ENCODE measurements around the gene KRT72. TPM values are rescaled to one million over a fixed set of nuclear protein-coding genes. Genes with fewer than 3 reads are reported as not detected.
A peak's percentile ranks its signal among the peaks of the same experiment; 100 is the strongest.

Gene KRT72
- total RNA-seq, 1 donor from 2014 or later: 0.09 TPM

GRCh38 chr12:52585946-52586345 lies 15.3 kb downstream of the KRT72 start:
- peaks cover 2% of the 10 kb centered on the region for H3K27me3 Mint-ChIP-seq
- H3K9me3 Mint-ChIP-seq: no peaks in the 10 kb centered on the region
- intact Hi-C loops (cut with micrococcal nuclease): loop anchor here (10.0 kb wide), 1 partner anchor 431 kb away; no protein-coding TSS in a partner anchor
- peak; percentile 87 for DNase-seq
- no peaks in the 10 kb centered on the region for H3K36me3 Mint-ChIP-seq (ENCODE audit: low read depth)
- H3K4me1 Mint-ChIP-seq: peaks cover 28% of the 10 kb centered on the region
- H3K27ac Mint-ChIP-seq: no peak overlapping the region
- peak overlapping the region; percentile 2 for H3K4me3 Mint-ChIP-seq

GRCh38 chr12:52585066-52585465 lies 16.2 kb downstream of the KRT72 start:
- DNase-seq: no peak

GRCh38 chr12:52584156-52584682 lies 17.0 kb downstream of the KRT72 start:
- H3K9me3 Mint-ChIP-seq: no peaks in the 10 kb centered on the region
- H3K4me3 Mint-ChIP-seq: no peak overlapping the region
- H3K27ac Mint-ChIP-seq: no peak overlapping the region
- DNase-seq: no peak
- peaks cover 5% of the 10 kb centered on the region for H3K27me3 Mint-ChIP-seq
- no peaks in the 10 kb centered on the region for H3K36me3 Mint-ChIP-seq (ENCODE audit: low read depth)
- H3K4me1 Mint-ChIP-seq: peaks cover 28% of the 10 kb centered on the region
- intact Hi-C loops (cut with micrococcal nuclease): loop anchor here (10.0 kb wide), 1 partner anchor 429 kb away; no protein-coding TSS in a partner anchor

More at GRCh38 chr12:52585066-52585465, 16.2 kb downstream of the KRT72 start:
- H3K9me3 Mint-ChIP-seq: no peaks in the 10 kb centered on the region
- H3K27me3 Mint-ChIP-seq: peaks cover 7% of the 10 kb centered on the region
- H3K27ac Mint-ChIP-seq: no peak overlapping the region
- peaks cover 28% of the 10 kb centered on the region for H3K4me1 Mint-ChIP-seq
- no peak overlapping the region for H3K4me3 Mint-ChIP-seq
- no peaks in the 10 kb centered on the region for H3K36me3 Mint-ChIP-seq (ENCODE audit: low read depth)
- intact Hi-C loops (cut with micrococcal nuclease): loop anchor here (10.0 kb wide), 1 partner anchor 430 kb away; no protein-coding TSS in a partner anchor

- intact Hi-C loops (cut with micrococcal nuclease): loop anchor here (1.0 to 10.0 kb wide), 4 partner anchors 287 to 428 kb away; no protein-coding TSS in a partner anchor
- H3K36me3 Mint-ChIP-seq (ENCODE audit: low read depth): no peaks in the 10 kb centered on the region
- DNase-seq: peak; percentile 91
- no peaks in the 10 kb centered on the region for H3K9me3 Mint-ChIP-seq
- H3K4me3 Mint-ChIP-seq: no peak overlapping the region
- no peak overlapping the region for H3K27ac Mint-ChIP-seq
- peaks cover 28% of the 10 kb centered on the region for H3K4me1 Mint-ChIP-seq
- peaks cover 8% of the 10 kb centered on the region for H3K27me3 Mint-ChIP-seq
Observed at GRCh38 chr12:52582971-52583456, 18.2 kb downstream of the KRT72 start.

GRCh38 chr12:52582486-52582885 lies 18.8 kb downstream of the KRT72 start:
- H3K27ac Mint-ChIP-seq: no peak overlapping the region
- no peak overlapping the region for H3K4me3 Mint-ChIP-seq
- H3K9me3 Mint-ChIP-seq: no peaks in the 10 kb centered on the region
- H3K27me3 Mint-ChIP-seq: peaks cover 8% of the 10 kb centered on the region
- intact Hi-C loops (cut with micrococcal nuclease): loop anchor here (10.0 kb wide), 1 partner anchor 428 kb away; no protein-coding TSS in a partner anchor
- H3K4me1 Mint-ChIP-seq: peaks cover 28% of the 10 kb centered on the region
- no peak for DNase-seq
- H3K36me3 Mint-ChIP-seq (ENCODE audit: low read depth): no peaks in the 10 kb centered on the region

GRCh38 chr12:52581481-52581880 lies 19.8 kb downstream of the KRT72 start:
- Mint-ChIP-seq H3K27me3 (peaks cover 8% of the 10 kb centered on the region), H3K4me3 (no peak overlapping the region), H3K27ac (no peak overlapping the region), H3K4me1 (peaks cover 21% of the 10 kb centered on the region), H3K36me3 (ENCODE audit: low read depth) (no peaks in the 10 kb centered on the region), H3K9me3 (no peaks in the 10 kb centered on the region)
- intact Hi-C loops (cut with micrococcal nuclease): loop anchor here (10.0 kb wide), 1 partner anchor 427 kb away; no protein-coding TSS in a partner anchor
- no peak for DNase-seq

GRCh38 chr12:52581066-52581465 lies 20.2 kb downstream of the KRT72 start:
- no peak for DNase-seq
- H3K27ac Mint-ChIP-seq: no peak overlapping the region
- intact Hi-C loops (cut with micrococcal nuclease): loop anchor here (10.0 kb wide), 1 partner anchor 426 kb away; no protein-coding TSS in a partner anchor

GRCh38 chr12:52580496-52580895 lies 20.8 kb downstream of the KRT72 start:
- Mint-ChIP-seq H3K36me3 (ENCODE audit: low read depth) (no peaks in the 10 kb centered on the region), H3K9me3 (no peaks in the 10 kb centered on the region), H3K4me3 (no peak overlapping the region), H3K27me3 (peaks cover 8% of the 10 kb centered on the region), H3K27ac (no peak overlapping the region), H3K4me1 (peaks cover 11% of the 10 kb centered on the region)
- DNase-seq: no peak
- intact Hi-C loops (cut with micrococcal nuclease): loop anchor here (10.0 kb wide), 1 partner anchor 426 kb away; no protein-coding TSS in a partner anchor

More at GRCh38 chr12:52581066-52581465, 20.2 kb downstream of the KRT72 start:
- peaks cover 8% of the 10 kb centered on the region for H3K27me3 Mint-ChIP-seq
- H3K4me1 Mint-ChIP-seq: peaks cover 17% of the 10 kb centered on the region
- no peaks in the 10 kb centered on the region for H3K9me3 Mint-ChIP-seq
- H3K36me3 Mint-ChIP-seq (ENCODE audit: low read depth): no peaks in the 10 kb centered on the region
- no peak overlapping the region for H3K4me3 Mint-ChIP-seq

GRCh38 chr12:52579468-52580465 lies 21.5 kb downstream of the KRT72 start:
- intact Hi-C loops (cut with micrococcal nuclease): loop anchor here (10.0 kb wide), 1 partner anchor 425 kb away; no protein-coding TSS in a partner anchor
- H3K4me3 Mint-ChIP-seq: no peak overlapping the region
- no peaks in the 10 kb centered on the region for H3K36me3 Mint-ChIP-seq (ENCODE audit: low read depth)

GRCh38 chr12:52578469-52578868 lies 22.8 kb downstream of the KRT72 start:
- H3K36me3 Mint-ChIP-seq (ENCODE audit: low read depth): no peaks in the 10 kb centered on the region
- intact Hi-C loops (cut with micrococcal nuclease): no loop called here

More at GRCh38 chr12:52579468-52580465, 21.5 kb downstream of the KRT72 start:
- Mint-ChIP-seq H3K27me3 (peaks cover 8% of the 10 kb centered on the region), H3K4me1 (peaks cover 4% of the 10 kb centered on the region), H3K9me3 (no peaks in the 10 kb centered on the region), H3K27ac (no peak overlapping the region)
- DNase-seq: no peak

GRCh38 chr12:52577316-52577715 lies 23.9 kb downstream of the KRT72 start:
- Mint-ChIP-seq H3K4me1 (no peaks in the 10 kb centered on the region), H3K9me3 (no peaks in the 10 kb centered on the region), H3K27ac (no peak overlapping the region), H3K27me3 (peaks cover 8% of the 10 kb centered on the region), H3K36me3 (ENCODE audit: low read depth) (no peaks in the 10 kb centered on the region), H3K4me3 (no peak overlapping the region)
- no peak for DNase-seq
- intact Hi-C loops (cut with micrococcal nuclease): no loop called here

More at GRCh38 chr12:52578469-52578868, 22.8 kb downstream of the KRT72 start:
- H3K4me1 Mint-ChIP-seq: peaks cover 4% of the 10 kb centered on the region
- H3K4me3 Mint-ChIP-seq: no peak overlapping the region
- no peak overlapping the region for H3K27ac Mint-ChIP-seq
- peaks cover 8% of the 10 kb centered on the region for H3K27me3 Mint-ChIP-seq
- no peak for DNase-seq
- no peaks in the 10 kb centered on the region for H3K9me3 Mint-ChIP-seq

GRCh38 chr12:52575948-52576347 lies 25.3 kb downstream of the KRT72 start:
- peaks cover 8% of the 10 kb centered on the region for H3K27me3 Mint-ChIP-seq
- no peaks in the 10 kb centered on the region for H3K36me3 Mint-ChIP-seq (ENCODE audit: low read depth)
- H3K4me3 Mint-ChIP-seq: no peak overlapping the region
- DNase-seq: no peak
- H3K27ac Mint-ChIP-seq: no peak overlapping the region
- H3K4me1 Mint-ChIP-seq: no peaks in the 10 kb centered on the region
- no peaks in the 10 kb centered on the region for H3K9me3 Mint-ChIP-seq
- intact Hi-C loops (cut with micrococcal nuclease): no loop called here

- no peak overlapping the region for H3K27ac Mint-ChIP-seq
- no peak for DNase-seq
- no peaks in the 10 kb centered on the region for H3K4me1 Mint-ChIP-seq
- H3K4me3 Mint-ChIP-seq: no peak overlapping the region
- H3K9me3 Mint-ChIP-seq: no peaks in the 10 kb centered on the region
- H3K36me3 Mint-ChIP-seq (ENCODE audit: low read depth): no peaks in the 10 kb centered on the region
- peaks cover 3% of the 10 kb centered on the region for H3K27me3 Mint-ChIP-seq
- intact Hi-C loops (cut with micrococcal nuclease): no loop called here
Observed at GRCh38 chr12:52575256-52575655, 26.0 kb downstream of the KRT72 start.

Measured in activated CD4-positive, alpha-beta T cell treated with anti-CD3 and anti-CD28 coated beads, Interleukin-2, amount 10 ng/mL, durations not matched to agents 24 days and 14 days (primary cell).